ENCODE measurements around the gene RXRA. TPM values are rescaled to one million over a fixed set of nuclear protein-coding genes. Genes with fewer than 3 reads are reported as not detected.

Gene RXRA
- total and polyA plus RNA-seq, 3 experiments from 2014 or later, result 2.1 to 10.0 (median 9.9) TPM

DNA sequence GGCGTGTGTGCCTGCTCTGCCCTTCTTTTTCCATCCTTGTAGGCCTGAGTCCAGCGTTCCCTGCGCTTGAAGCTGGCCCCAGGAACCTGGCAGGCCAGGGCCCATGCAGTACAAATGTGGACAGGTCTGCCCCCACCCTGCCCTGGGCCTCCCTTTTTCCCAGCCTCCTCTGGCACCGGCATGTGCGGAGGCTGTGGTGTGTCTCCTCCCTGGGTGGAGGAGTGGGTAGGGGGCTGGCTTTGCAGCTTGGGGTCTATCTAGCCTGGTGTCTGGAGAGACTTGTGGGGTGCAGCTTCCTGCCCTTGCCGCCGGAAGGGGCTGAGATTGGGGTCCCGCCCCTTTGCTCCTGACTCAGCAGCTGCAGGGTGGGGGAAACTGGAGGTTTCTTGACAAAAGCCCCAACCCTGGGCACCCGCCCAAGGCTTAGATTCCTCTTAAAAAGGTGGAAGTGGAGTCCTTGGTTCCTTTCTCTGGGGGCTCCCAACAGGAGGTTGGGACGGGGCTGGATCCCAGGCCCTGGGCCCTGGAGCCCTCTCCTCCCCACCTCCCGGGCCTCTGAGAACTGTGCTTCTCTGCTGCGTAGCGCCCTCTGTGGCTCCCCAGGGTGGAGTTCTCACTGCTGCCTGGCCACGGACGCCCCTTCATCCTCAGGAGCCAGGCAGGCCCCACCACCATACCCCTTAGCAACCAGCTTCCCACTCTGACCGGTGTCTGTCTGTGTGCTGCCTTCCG is 18.0 kb downstream of the RXRA start:
- no peaks in the 10 kb centered on the region for H3K9me3 ChIP-seq (ENCODE audit: low read length)
- no peaks in the 10 kb centered on the region for H3K36me3 ChIP-seq (ENCODE audit: insufficient read depth, low read length)
- Mint-ChIP-seq H3K4me1 (peaks cover 6 to 19% (median 13%) of the 10 kb centered on the region in 3 donors), H3K27ac (peak overlapping the region in 2 of 8 donors; percentile 7 to 42), H3K36me3 (no peaks in the 10 kb centered on the region), H3K27me3 (peaks cover 0 to 1% of the 10 kb centered on the region in 2 donors), H3K4me3 (peak overlapping the region in 3 of 7 donors; percentile 14 to 66 (median 23)), H3K9me3 (no peaks in the 10 kb centered on the region)
- H3K4me3 ChIP-seq (ENCODE audit: low read length), result no peak overlapping the region
- no peaks in the 10 kb centered on the region for H3K4me1 ChIP-seq (ENCODE audit: insufficient read depth, low read length)
- ChIA-PET POLR2A (no interaction called here), CTCF (interaction anchor here (1.1 kb wide), 1 partner anchor 11 kb away, joined by 3 read pairs; no protein-coding TSS in a partner anchor)
- no peaks in the 10 kb centered on the region for H3K27me3 ChIP-seq (ENCODE audit: insufficient read depth, low read length, poor library complexity, severe bottlenecking)
- H3K27ac ChIP-seq (ENCODE audit: low read depth, low read length), result no peak overlapping the region
- peak in 2 of 5 donors; percentile 17 to 27 for DNase-seq

DNA sequence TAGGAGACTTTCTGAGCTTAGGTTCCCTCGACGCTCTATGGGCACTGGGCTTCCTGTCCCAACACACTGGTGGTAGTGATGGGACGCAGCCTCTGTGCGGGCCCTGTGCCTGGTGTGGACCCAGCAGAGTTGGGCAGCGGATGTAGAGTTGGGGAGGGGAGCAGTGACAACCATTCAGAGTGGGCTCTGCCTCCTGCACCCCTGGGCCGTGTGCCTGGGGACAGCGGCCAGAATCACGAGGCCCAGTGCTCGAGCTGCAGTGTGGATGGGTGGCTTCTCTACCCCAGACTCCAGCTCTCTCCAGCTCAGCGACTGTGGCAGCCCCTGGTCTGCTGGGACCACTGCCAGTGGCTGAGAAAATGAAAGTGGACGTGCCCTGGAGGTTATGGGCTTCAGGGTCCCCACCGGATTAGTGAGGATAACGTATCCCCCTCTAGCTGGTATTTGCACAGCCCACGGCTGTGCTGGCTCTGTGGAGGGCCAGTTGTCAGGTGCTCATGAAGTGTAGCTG is 18.6 kb downstream of the RXRA start:
- Histone ChIP-seq H3K4me1 (ENCODE audit: insufficient read depth, low read length) (no peaks in the 10 kb centered on the region), H3K27me3 (ENCODE audit: insufficient read depth, low read length, poor library complexity, severe bottlenecking) (no peaks in the 10 kb centered on the region), H3K9me3 (ENCODE audit: low read length) (no peaks in the 10 kb centered on the region), H3K36me3 (ENCODE audit: insufficient read depth, low read length) (no peaks in the 10 kb centered on the region), H3K4me3 (ENCODE audit: low read length) (no peak overlapping the region), H3K27ac (ENCODE audit: low read depth, low read length) (no peak overlapping the region)
- peaks cover 6 to 19% (median 13%) of the 10 kb centered on the region in 3 donors for H3K4me1 Mint-ChIP-seq
- no peak for DNase-seq
- POLR2A ChIA-PET, result no interaction called here
- H3K9me3 Mint-ChIP-seq, result no peaks in the 10 kb centered on the region
- peak overlapping the region in 2 of 7 donors; percentile 14 to 23 for H3K4me3 Mint-ChIP-seq
- H3K27ac Mint-ChIP-seq, result peak overlapping the region in 3 of 8 donors; percentile 7 to 23 (median 13)
- H3K27me3 Mint-ChIP-seq, result peaks cover 0 to 1% of the 10 kb centered on the region in 2 donors
- H3K36me3 Mint-ChIP-seq, result no peaks in the 10 kb centered on the region
- CTCF ChIA-PET, result no interaction called here

DNA sequence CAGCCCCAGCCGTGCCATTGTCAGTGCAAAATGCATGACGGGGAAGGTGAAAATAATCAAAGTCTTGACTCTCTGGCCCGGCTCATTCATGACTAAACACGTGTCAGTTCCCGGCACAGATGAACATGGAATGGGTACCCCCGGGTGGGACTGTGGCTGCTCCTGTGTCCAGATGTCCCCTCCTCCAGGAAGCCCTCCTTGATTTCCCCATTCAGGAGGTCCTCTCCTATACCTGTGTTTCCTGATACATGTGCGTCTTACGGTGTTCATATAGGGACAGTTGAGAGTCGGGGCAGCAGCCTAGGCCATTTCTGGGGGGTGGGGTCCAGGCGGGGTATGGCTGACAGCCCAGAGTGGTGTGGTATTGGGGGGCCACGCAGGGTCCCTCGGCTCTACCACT is 19.5 kb downstream of the RXRA start:
- no peak for DNase-seq

DNA sequence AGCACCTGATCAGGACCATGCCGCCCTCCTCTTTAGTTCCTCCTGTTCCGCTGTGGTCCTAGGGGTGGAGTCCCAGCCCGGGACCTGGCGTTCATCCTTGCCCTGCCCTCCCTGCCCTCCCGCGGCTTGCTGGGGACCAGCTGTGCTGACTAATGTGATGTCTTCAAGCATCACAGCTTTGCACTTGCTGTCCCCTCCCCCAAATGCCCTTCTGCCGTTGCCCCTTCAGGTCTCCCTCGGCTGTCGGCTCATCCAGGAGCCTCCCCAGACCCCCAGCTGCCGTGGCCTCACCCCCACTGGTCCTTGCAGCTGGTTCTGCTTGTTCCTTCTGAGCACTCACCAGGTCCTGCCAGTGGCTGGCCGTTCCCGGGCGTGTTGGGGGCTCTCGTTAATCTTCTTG is 19.9 kb downstream of the RXRA start:
- no peaks in the 10 kb centered on the region for H3K9me3 Mint-ChIP-seq
- no peaks in the 10 kb centered on the region for H3K36me3 Mint-ChIP-seq
- ChIA-PET POLR2A (no interaction called here), CTCF (no interaction called here)
- peaks cover 6 to 19% (median 13%) of the 10 kb centered on the region in 3 donors for H3K4me1 Mint-ChIP-seq
- no peaks in the 10 kb centered on the region for H3K4me1 ChIP-seq (ENCODE audit: insufficient read depth, low read length)
- H3K9me3 ChIP-seq (ENCODE audit: low read length), result no peaks in the 10 kb centered on the region
- DNase-seq, result no peak
- H3K27me3 ChIP-seq (ENCODE audit: insufficient read depth, low read length, poor library complexity, severe bottlenecking), result no peaks in the 10 kb centered on the region
- H3K4me3 ChIP-seq (ENCODE audit: low read length), result no peak overlapping the region
- no peak overlapping the region for H3K27ac ChIP-seq (ENCODE audit: low read depth, low read length)
- peaks cover 0 to 1% of the 10 kb centered on the region in 2 donors for H3K27me3 Mint-ChIP-seq
- H3K4me3 Mint-ChIP-seq, result no peak overlapping the region
- H3K36me3 ChIP-seq (ENCODE audit: insufficient read depth, low read length), result no peaks in the 10 kb centered on the region
- H3K27ac Mint-ChIP-seq, result no peak overlapping the region

More for the DNA sequence above, 19.5 kb downstream of the RXRA start:
- Histone ChIP-seq H3K36me3 (ENCODE audit: insufficient read depth, low read length) (no peaks in the 10 kb centered on the region), H3K27ac (ENCODE audit: low read depth, low read length) (no peak overlapping the region), H3K9me3 (ENCODE audit: low read length) (no peaks in the 10 kb centered on the region), H3K27me3 (ENCODE audit: insufficient read depth, low read length, poor library complexity, severe bottlenecking) (no peaks in the 10 kb centered on the region), H3K4me3 (ENCODE audit: low read length) (no peak overlapping the region), H3K4me1 (ENCODE audit: insufficient read depth, low read length) (no peaks in the 10 kb centered on the region)
- ChIA-PET POLR2A (no interaction called here), CTCF (no interaction called here)
- Mint-ChIP-seq H3K36me3 (no peaks in the 10 kb centered on the region), H3K27ac (no peak overlapping the region), H3K4me1 (peaks cover 6 to 19% (median 13%) of the 10 kb centered on the region in 3 donors), H3K27me3 (peaks cover 0 to 1% of the 10 kb centered on the region in 2 donors), H3K4me3 (no peak overlapping the region), H3K9me3 (no peaks in the 10 kb centered on the region)

DNA sequence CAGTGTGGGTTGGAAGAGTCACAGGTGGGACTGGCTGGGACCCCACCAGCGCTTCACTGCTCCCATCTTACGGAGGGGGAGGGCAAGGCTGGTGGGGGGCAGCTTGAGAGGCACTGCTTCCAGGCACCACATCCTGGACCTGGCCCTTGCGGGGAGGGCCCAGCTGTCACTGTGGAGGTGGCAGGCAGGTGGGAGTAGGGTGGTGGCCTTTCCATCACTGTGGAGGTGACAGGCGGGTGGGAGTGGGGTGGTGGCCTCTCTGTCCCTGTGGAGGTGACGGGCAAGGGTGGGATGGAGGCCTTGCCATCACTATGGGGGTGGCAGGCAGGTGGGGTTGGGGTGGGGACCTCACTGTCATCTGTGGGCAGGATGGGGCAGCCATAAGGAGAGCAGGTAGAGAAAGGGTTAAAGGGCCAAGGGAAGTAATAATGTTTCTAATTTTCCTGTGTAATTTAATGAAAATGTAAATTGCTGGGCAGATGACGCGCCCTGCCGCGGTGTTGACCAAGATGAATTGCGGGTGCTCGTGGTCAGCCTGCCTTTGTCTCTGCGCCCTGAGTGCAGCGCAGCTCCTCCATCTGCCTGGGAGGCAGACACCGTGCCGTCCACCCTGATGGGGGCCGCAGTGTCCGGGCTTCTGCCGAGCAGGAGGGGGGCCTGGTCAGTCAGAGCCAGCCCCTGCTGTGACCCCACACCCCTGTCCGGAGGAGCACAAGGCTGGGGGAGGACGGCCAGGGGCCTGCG is 20.8 kb downstream of the RXRA start:
- Histone ChIP-seq H3K9me3 (ENCODE audit: low read length) (no peaks in the 10 kb centered on the region), H3K27me3 (ENCODE audit: insufficient read depth, low read length, poor library complexity, severe bottlenecking) (no peaks in the 10 kb centered on the region), H3K36me3 (ENCODE audit: insufficient read depth, low read length) (no peaks in the 10 kb centered on the region), H3K4me1 (ENCODE audit: insufficient read depth, low read length) (no peaks in the 10 kb centered on the region), H3K4me3 (ENCODE audit: low read length) (no peak overlapping the region), H3K27ac (ENCODE audit: low read depth, low read length) (no peak overlapping the region)
- DNase-seq, result no peak
- Mint-ChIP-seq H3K4me3 (no peak overlapping the region), H3K36me3 (no peaks in the 10 kb centered on the region), H3K27ac (peak overlapping the region in 1 of 8 donors; percentile 60), H3K27me3 (no peaks in the 10 kb centered on the region), H3K4me1 (peaks cover 6 to 23% (median 13%) of the 10 kb centered on the region in 3 donors), H3K9me3 (no peaks in the 10 kb centered on the region)
- ChIA-PET CTCF (no interaction called here), POLR2A (no interaction called here)

DNA sequence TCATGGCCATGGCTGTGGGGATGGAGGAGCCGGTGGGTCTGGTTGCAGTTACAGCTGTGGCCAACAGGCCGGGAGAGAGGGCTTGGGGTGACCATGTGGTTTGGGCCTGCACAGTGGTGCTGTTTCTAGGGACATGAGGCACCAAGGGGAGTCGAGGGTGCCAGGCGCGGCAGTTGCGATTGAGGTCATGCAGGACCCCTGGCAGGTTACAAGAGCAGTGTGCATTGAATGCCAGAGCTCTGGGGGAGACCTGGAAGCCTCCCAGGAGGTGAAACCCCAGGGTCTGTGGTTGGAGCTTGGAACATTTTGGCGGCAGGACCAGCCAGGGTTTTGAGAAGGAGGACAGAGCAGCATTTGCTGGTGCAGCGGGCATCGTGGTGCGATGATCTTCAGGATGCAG is 21.7 kb downstream of the RXRA start:
- Histone ChIP-seq H3K4me1 (ENCODE audit: insufficient read depth, low read length) (no peaks in the 10 kb centered on the region), H3K4me3 (ENCODE audit: low read length) (no peak overlapping the region), H3K36me3 (ENCODE audit: insufficient read depth, low read length) (no peaks in the 10 kb centered on the region), H3K9me3 (ENCODE audit: low read length) (no peaks in the 10 kb centered on the region), H3K27ac (ENCODE audit: low read depth, low read length) (no peak overlapping the region), H3K27me3 (ENCODE audit: insufficient read depth, low read length, poor library complexity, severe bottlenecking) (no peaks in the 10 kb centered on the region)
- CTCF ChIA-PET, result no interaction called here
- Mint-ChIP-seq H3K36me3 (no peaks in the 10 kb centered on the region), H3K4me3 (peak overlapping the region in 1 of 7 donors; percentile 27), H3K4me1 (peaks cover 6 to 19% (median 9%) of the 10 kb centered on the region in 3 donors), H3K27ac (peak overlapping the region in 1 of 8 donors; percentile 17), H3K27me3 (no peaks in the 10 kb centered on the region), H3K9me3 (no peaks in the 10 kb centered on the region)
- DNase-seq, result no peak
- POLR2A ChIA-PET, result no interaction called here

DNA sequence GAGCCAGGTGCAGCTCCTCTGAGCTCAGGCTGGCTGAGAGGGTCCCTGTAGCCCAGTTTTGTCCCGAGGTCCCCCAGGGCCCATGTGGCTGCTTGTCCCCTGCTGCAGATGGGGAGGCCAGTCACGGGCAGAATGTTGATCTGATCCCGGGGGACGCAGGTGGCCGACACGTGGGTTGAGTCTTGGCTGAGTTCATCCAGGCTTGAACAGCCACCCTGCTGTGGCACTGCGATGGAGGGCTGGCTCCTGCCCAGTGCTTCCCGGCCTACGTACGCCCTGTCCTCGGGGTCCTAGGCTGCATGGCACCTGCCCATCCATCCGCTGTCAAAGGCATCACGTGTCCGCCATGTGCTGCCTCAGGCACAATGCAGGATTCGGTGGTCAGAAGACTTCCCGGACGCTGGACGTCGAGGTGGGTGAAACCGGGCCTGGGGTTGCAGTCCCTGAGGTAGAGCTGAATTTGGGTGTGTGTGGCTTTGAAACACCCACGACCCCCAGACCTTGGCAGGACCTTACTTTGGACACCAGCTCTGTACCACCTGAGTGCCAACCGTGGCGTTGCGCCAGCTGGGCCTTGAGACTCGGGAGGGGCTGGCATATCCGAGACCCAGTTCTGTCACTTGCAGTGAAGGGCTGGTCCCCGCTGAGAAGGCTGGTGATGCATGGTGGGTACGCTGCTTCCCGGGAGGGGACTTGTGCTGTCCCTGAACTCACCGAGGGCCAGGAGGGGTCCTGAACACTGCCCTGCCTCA is 22.3 kb downstream of the RXRA start:
- Mint-ChIP-seq H3K27me3 (no peaks in the 10 kb centered on the region), H3K4me3 (no peak overlapping the region), H3K9me3 (no peaks in the 10 kb centered on the region), H3K36me3 (no peaks in the 10 kb centered on the region), H3K27ac (no peak overlapping the region), H3K4me1 (peaks cover 4 to 19% (median 4%) of the 10 kb centered on the region in 3 donors)
- no peaks in the 10 kb centered on the region for H3K4me1 ChIP-seq (ENCODE audit: insufficient read depth, low read length)
- no peaks in the 10 kb centered on the region for H3K27me3 ChIP-seq (ENCODE audit: insufficient read depth, low read length, poor library complexity, severe bottlenecking)
- H3K36me3 ChIP-seq (ENCODE audit: insufficient read depth, low read length), result no peaks in the 10 kb centered on the region
- no peak overlapping the region for H3K27ac ChIP-seq (ENCODE audit: low read depth, low read length)
- H3K4me3 ChIP-seq (ENCODE audit: low read length), result no peak overlapping the region
- ChIA-PET CTCF (no interaction called here), POLR2A (no interaction called here)
- no peaks in the 10 kb centered on the region for H3K9me3 ChIP-seq (ENCODE audit: low read length)
- DNase-seq, result no peak

DNA sequence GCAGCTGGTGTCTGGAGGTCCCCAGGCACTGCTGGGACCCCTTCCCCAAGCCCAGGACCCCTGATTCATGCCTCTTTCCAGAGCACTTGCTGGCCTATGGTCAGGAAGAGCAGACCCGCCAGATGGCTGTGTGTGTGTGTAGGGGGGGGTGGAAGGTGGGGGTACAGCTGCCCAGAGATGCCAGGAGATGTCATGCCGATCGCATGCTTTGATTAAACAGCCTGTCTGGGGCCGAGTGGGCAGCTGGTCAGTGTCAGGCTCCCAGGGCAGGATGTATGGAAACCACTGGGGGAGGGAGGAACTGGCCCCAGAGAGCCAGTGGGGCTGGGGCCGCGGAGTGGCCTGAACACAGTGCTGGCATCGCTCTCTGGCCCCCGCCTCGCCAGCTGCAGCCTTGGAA is 23.7 kb downstream of the RXRA start:
- Mint-ChIP-seq H3K9me3 (no peaks in the 10 kb centered on the region), H3K4me3 (no peak overlapping the region), H3K36me3 (no peaks in the 10 kb centered on the region), H3K27ac (no peak overlapping the region), H3K4me1 (peaks cover 0 to 8% (median 4%) of the 10 kb centered on the region in 3 donors), H3K27me3 (no peaks in the 10 kb centered on the region)
- H3K9me3 ChIP-seq (ENCODE audit: low read length), result no peaks in the 10 kb centered on the region
- no peaks in the 10 kb centered on the region for H3K4me1 ChIP-seq (ENCODE audit: insufficient read depth, low read length)
- no peak overlapping the region for H3K4me3 ChIP-seq (ENCODE audit: low read length)
- ChIA-PET CTCF (no interaction called here), POLR2A (no interaction called here)
- no peaks in the 10 kb centered on the region for H3K27me3 ChIP-seq (ENCODE audit: insufficient read depth, low read length, poor library complexity, severe bottlenecking)
- H3K36me3 ChIP-seq (ENCODE audit: insufficient read depth, low read length), result no peaks in the 10 kb centered on the region
- no peak overlapping the region for H3K27ac ChIP-seq (ENCODE audit: low read depth, low read length)
- no peak for DNase-seq

Data from CD8-positive, alpha-beta memory T cell (primary cell).